Epidermal melanocyte (primary cell): ENCODE data around the gene SNAP23.

Experiments
- DNase-seq: peaks from one replicate; pipeline ENCODE4 v3.0.0; 2011; ENCODE audit warnings: low spot score; ENCODE audit not compliant: insufficient read length

Gene SNAP23

DNA sequence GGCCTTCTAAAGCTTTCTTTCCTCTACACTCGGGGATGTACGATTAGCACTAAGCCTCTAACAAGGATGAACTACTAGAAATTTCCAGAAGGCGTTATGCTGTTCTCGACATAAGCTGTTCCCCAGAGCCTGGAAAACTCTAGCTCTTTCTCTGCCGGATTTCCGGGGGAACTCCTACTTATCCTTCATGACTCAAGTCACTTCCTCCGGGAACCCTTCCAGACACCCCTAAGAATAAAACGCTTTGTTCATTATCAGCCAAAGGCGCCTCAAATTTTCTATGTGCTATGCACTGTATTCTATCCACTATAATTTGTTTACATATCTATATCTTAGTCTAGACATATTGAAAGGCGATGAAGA is 455 bp upstream of the SNAP23 start:
- peak; percentile 37 for DNase-seq

- no peak for DNase-seq
Measured at GRCh38 chr15:42498212-42499068, 3.0 kb downstream of the SNAP23 start.

GRCh38 chr15:42499858-42500609 is 4.6 kb downstream of the SNAP23 start:
- DNase-seq = no peak

DNA sequence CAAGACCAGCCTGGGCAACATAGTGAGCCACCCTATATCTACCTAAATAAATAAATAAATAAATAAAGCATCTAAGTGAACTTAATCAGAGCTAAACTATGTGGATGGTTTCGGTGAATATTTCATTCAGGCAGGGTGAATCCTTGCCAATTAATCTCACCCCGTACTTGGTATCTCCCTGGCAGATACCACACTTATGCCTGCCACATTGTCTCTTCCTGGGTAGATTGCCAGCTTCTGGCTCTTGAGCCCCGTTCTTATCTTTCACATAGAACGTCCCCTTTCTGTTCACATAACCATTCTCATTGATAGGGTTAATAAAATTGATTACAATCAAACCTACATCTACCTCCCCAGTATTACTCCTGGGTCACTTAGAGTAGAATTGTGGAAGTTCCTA is 7.0 kb downstream of the SNAP23 start:
- no peak for DNase-seq

GRCh38 chr15:42503825-42504224 is 8.4 kb downstream of the SNAP23 start:
- no peak for DNase-seq

DNA sequence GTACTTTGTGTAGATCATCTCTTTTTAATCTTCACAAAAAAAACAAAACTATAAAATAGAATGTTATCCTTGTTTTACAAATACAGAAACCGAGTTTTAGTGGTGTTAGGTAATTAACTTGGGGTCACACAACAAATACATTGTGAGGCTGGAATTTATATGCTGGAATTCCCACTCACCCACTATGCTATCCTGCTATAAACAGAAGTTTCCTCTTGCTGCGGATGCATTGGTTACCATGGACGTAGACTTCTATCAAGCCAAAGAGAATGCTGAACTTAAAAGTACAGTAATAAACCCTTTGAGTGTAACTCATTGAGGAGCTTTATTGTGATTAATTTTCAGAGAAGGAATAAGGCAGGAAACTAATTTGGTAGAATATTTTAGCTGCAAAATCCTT is 9.2 kb downstream of the SNAP23 start:
- no peak for DNase-seq

- no peak for DNase-seq
Measured at GRCh38 chr15:42507514-42507913, 12.1 kb downstream of the SNAP23 start.

DNA sequence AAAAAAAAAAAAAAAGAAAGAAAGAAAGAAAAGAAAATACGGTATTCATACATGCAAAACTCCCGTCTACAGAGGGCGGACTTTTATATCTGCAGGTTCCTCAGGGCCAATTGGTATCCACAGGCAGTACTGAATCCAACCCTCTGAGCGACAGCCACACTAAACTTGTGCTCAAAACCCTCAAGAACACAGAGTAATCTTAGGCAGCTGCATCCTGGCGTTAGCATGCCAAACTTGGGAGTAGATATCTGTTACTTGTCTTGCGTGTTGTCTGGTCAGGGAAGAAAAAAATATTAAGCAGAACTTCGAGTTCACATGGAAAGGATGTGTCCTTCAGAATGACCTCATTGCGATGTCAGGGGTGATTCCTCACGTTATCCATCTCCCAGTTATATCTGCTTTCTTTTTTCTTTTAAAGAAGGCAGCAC is 12.8 kb downstream of the SNAP23 start:
- DNase-seq = no peak

- no peak for DNase-seq
Measured at GRCh38 chr15:42510258-42511006, 15.0 kb downstream of the SNAP23 start.

GRCh38 chr15:42511007-42511391 is 15.6 kb downstream of the SNAP23 start:
- no peak for DNase-seq

GRCh38 chr15:42523331-42523730 is 27.9 kb downstream of the SNAP23 start:
- no peak for DNase-seq

GRCh38 chr15:42528970-42529369 is 33.5 kb downstream of the SNAP23 start:
- no peak for DNase-seq

DNA sequence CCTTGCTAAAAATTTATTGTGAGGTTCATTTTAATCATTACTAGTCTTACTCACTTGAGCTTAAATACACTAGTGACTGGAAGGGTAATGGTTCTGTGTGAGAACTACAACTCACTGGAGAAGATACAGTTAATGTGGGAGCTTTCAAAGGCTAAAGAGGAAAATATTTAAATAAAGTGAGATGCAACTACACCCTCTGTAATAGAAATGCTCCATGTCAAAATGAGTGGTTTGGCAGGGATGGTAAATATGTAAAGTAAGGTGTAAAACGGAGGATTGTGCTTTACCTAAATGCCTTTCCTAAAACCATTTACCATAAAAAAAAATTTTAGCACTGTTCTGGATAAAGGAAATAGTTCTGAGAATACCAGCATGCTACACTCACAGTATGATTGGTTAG is 37.8 kb downstream of the SNAP23 start:
- DNase-seq = no peak

GRCh38 chr15:42544853-42545629 is 49.6 kb downstream of the SNAP23 start:
- no peak for DNase-seq

- peak; percentile 28 for DNase-seq
Measured at GRCh38 chr15:42547918-42548248, 52.4 kb downstream of the SNAP23 start.

DNA sequence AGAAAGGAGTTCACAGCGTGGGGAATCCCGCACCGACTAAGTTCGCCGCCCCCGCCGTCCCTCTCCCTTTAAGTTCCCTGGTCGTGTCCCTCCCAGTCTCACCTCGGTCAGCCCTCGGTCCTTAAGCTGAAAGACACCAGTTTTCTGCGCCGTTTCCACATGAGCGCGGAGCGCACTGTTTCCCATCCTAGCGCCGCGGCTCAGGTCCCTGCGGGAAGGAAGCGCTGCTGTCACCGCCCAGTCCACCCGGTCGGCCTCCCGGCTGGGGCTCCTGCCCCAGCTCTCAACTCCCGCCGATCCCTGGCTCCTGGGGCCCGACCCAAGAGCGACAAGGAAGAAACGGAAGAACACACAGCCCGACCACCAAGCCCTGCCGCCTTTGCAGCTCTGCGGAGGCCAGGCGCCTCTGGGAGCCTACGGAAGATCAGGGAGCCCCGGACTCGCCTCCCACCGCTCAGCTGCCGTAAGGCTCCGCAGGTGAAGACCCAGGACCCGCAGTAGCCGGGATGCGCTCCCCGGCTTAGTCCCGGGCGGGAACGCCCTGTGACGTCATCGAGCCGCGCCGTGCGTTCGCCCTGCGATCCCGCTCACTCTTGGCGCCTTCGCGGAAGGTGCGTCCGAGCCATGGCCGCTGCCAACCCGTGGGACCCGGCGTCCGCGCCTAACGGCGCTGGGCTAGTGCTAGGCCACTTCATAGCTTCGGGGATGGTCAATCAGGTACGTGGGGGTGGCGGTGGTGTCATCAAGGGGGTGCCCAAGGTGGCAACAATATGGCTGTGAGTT is 53.0 kb downstream of the SNAP23 start, which contains the start of the genes HAUS2 and LRRC57:
TSS of gene HAUS2 (plus strand) at position 590 of the 783 bp plus-strand sequence. CDS start at position 625, 35 bp downstream.
TSS of gene LRRC57 (minus strand) at position 545 of the 783 bp plus-strand sequence. CDS start at position 186, 359 bp downstream.
- DNase-seq = peak; percentile 86

DNA sequence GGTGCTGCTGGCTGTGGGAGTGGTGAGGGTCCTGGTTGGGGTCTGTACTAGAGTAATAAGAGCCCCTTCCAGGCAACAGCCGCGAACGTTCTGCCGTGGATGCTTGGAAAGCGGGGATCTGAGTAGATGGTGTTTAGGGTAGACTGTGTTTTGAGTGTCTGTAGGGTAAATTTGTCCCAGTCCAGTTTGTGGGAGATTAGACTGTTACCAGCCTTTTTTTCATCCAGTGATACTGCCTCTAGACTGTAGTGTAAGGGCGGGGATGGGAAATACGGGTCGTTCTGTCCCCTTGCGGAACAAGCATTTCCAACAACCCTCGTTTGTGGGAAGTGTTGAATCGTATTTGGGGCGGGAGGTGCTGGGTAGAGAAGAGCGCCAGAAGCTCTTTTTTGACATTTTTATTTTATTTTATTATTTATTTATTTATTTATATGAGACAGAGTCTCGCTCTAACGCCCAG is 53.6 kb downstream of the SNAP23 start:
- DNase-seq = no peak

- DNase-seq = no peak
Measured at GRCh38 chr15:42549741-42550392, 54.4 kb downstream of the SNAP23 start.

GRCh38 chr15:42553554-42553953 is 58.1 kb downstream of the SNAP23 start:
- no peak for DNase-seq
